ENCODE results near the gene SLFN5.

GRCh38 chr17:35286120-35286781 lies 43.4 kb downstream of the SLFN5 start:
- TF ChIP-seq TAF1 (IDR thresholded peaks at IDR 0.05; ENCODE audit: low read depth) = no peak
- no peak for TF ChIP-seq CTCF (IDR thresholded peaks at IDR 0.05; ENCODE audit: poor library complexity, severe bottlenecking)

Measured in neural cell (in vitro differentiated cells).